GDM1 (cell line): ENCODE measurements around the gene TCEA2.
A peak's percentile ranks its signal among the peaks of the same experiment; 100 is the strongest.
"Not testable (repeated sequence)": the region's sequence is repeated elsewhere in the genome, so short reads cannot be mapped to it uniquely, and the experiment has no call there.

ENCODE experiments used
- DNase-seq: peaks from one replicate; lab custom pipeline; 2025; lab: John Stamatoyannopoulos, UW

Gene TCEA2

DNA sequence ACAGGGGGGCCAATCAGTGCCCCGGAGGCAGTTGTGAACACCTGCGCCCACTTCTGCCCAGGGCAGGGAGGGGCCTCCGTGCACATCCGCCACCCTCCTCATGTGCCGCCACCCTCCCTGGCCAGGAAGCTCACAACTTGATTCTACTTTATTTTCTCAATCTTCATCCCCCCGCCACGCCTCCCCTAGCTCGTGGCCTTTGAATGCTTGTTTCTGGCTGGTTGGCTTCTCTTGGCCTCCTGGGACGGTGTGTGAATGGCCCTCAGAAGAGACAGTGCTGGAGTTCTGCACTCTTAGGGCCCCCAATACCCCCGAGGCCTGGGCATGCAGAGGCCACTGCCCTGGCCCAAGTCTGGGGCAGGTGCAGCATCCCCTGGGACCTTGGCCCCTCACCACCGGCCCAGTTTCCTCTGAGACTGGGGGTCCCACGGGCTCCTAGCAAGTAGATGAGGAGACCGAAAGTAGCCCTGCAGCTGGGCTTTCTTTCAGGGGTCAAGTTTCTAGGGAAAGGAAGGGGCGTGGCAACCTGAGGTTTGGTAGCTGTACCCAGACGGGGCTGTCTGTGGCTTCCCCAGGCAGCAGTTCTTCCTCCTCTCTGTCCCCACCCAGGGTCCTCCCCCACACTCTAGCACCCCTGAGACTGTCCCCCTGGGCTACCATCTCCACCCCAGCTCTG lies 15.0 kb downstream of the TCEA2 start:
- DNase-seq, result peak; percentile 75

DNA sequence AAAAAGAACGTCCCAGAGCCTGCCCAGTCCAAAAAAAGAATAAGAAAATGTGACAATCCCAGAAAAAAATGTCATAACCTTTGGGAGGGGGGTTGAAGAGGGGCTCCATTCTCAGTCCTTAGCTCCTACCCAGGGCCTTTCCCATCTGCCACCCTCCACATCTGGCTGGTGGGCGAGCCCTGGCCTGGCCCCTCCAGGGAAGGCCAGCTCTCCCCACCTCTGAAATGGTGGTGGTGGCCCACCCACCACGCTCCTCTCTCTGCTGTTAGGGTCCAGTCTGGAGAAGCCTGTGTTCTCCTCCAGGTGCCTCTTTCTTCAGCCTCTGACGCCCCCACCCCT lies 15.9 kb downstream of the TCEA2 start:
- DNase-seq, result no peak

DNA sequence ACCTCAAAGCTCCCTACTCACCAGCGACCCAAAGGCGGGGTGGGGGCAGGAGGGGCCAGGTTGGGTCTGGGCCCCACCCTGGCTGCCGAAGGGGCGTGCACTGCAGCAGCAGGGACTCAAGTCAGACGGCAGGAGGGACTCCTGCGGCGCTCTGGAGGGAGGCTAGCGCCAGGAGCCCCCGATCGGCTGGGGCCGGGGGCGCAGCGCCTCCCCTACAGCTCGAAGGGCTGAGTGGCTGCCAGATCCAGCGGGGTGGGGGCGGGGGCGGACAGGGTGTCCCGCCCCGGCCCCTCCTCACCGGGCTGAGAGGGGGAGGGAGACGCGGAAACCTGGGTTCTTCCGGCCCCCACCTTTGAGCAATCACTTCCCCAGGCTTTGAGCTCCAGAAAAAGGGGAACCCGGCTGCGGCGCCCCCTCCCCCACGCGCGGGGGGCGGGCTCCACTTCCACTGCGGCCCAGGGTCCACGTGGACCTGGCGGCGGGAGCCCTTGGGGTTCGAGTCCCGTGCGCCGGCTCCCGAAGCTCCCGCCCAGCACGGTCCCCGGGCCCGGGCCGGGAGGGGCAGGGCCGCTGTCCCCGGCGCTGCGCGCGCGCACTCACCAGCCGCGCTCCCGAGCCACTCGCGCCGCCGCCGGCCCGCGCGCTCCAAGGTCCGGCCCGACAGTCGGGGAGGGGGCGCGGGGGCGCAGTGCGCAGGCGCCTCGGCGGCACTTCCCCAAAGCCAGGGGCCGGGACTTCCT lies 16.4 kb downstream of the TCEA2 start, which contains the start of gene RGS19:
RGS19 (minus strand) TSS at position 246 of the 740 bp plus-strand sequence. CDS start 2,632 bp downstream, outside the sequence.
- peak; percentile 95 for DNase-seq

DNA sequence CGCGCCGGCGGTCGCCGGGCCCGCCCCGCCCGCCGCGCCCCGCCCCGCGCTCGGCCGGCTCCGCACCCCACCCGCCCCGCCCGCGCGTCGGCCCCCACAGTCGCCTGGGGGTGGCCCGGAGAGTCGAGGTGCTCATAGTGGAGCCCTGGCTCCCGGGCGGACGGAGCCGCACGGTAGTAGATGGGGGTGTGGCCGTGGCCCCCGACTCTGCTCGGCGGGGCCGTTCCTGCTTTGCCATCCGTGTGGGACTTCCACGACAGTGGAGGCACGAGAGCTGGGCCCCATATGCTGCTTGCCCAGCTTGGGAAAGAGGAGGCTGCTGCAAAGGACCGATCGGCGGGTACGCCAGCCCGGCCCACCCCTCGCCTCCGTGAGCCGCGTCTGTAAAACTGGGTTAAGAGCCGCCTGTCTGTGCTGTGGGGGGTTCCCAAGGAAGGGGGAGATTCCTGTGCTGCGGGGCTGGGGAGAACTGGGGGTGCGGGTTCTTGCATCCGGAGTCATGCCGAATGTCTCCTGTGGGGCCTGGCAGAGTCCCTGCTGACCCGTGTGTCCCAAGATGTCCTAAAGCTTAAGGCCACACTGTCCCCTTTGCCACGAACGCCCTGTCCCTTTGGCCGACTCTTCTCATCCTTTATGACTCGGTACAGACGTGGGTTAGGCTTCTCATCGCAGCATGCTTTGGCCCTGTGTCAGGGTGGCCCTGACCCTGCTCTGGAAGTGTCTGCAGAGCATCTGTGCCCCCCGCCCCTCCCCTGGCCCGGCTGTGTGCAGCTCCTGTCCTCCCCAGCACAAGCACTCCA lies 17.2 kb downstream of the TCEA2 start, which contains the start of gene OPRL1:
OPRL1 (plus strand) TSS at position 70 of the 800 bp plus-strand sequence. CDS start 12,639 bp downstream, outside the sequence.
- DNase-seq, result no peak

DNA sequence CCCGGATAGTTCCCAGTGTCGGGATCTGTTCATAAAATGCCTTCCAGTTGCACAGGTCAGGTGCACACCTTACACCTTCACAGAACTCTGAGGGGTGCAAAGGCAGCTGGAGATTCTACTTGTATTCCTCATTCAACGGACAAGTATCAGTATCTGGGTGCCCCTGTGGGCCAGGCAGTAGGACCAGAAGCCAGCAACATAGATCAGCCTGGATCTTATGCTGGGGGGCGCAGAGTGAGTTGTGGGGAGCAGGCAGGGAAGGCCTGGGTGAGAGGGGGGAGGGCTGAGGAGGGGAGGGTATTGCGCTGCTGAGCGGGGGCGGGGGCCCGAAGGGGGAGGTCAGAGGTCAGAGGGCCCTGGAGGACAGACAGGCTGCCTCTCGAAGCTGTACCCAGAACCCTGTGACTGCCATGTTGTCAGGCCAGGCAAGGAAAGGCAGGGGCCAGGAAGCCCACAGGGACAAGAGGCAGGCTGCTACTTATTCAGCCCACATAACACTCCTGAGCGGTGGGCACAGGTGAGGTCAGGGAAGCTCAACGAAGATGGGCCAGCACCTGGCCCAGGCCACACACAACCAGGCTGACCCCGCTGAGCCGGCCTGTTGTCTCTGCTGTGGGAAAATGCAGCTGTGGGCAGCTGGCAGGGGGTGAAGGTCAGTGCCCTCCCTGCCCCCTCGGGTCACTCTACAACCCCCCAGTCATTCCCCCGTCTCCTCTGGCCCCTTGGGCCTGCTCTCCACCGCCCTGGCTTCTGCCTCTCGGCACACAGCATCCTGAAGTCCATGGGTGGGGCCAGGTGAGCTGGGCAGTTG lies 18.0 kb downstream of the TCEA2 start:
- DNase-seq, result no peak

DNA sequence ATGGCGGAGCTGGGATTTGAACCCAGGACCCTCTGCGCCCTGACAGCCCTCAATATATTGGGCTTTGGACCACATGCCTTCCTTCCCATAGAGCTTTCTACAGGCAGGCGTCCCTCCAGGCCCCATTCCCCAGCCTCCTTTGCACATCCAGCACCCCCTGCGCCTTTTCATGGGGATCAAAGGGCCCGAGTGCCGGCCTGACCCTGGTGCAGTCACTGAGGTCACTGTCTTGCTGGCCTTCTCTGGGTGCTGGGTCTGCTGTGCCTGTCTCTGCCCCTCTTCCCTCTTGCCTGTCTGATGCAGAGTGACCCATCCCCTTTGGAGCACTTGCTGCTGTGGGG lies 18.6 kb downstream of the TCEA2 start:
- no peak for DNase-seq

DNA sequence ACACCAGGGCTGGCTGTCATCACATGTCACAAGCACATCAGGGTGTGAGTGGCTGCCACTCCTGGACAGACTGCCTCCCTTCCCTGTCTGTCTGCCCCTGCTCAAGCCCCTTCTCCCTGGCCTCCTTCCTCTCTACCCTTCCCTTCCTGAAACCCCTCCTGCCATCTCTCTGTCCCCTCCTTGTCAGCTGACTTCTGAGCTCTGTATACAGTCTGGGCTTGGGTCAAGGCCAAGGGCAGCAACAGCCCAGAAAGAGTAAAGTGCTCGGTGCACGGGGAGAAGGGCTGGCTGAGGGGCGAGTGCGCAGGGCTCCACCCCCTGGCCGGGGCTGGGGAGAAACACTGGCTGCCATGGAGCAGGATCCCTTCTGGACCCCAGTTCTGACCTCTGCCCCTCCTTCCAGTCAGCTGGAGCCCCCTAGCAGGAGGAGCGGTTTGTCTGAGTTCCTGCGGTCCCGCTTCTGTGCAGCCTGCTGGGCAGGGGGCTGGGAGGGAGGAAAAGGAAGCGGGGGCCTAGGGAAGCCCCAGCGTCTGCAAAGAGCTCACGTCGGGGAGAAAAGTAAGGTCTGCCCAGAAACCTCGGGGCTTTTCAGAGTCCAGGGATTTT lies 19.2 kb downstream of the TCEA2 start:
- DNase-seq, result peak; percentile 55

DNA sequence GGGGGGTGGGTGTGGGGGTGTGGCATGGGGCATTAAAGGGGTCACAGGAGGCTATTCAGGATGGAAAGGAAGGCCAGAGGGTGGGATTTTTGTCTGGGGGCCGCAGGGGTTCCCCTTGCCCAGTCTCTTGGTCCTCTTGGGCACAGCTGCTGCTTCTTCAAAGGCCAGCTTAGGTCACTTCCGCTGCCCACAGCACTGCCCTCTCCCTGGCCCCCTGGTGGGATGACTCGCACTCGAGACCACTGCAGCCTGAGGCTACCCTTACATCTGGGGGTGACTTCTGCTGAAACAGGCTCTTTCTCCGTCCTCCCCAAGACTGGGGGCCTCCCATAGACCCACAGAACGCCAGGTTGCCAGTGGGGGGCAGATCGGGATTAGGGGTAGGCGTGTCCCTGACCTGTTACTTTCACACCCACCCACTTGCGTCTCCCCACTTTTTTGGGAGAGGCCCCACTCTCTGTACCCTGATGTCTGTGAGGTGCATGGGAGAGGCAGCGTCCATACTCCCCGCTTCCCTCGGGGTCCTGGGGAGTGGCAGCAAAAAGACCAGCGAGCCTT lies 19.9 kb downstream of the TCEA2 start:
- DNase-seq, result no peak

DNA sequence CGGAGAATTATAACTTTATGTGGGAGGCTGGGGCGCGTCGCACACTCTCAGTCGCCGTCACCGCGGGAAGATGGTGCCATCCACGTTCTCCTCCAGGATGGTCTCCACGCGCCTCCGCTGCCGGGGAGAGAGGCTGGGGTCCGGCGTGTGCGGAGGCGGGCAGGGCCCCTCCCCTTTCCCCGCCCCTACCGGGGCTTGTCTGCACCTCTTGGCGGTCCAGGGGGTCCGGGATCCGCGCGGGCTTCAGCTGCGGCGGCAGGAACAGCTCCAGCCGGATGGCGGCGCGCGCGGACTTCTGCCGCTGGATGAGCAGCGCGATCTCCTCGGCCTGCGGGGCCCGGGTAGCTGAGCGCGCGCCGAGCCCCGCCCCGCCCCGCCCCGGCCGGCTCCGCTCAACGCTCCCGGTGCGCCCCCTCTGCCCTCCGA lies 20.4 kb downstream of the TCEA2 start:
- peak; percentile 88 for DNase-seq

DNA sequence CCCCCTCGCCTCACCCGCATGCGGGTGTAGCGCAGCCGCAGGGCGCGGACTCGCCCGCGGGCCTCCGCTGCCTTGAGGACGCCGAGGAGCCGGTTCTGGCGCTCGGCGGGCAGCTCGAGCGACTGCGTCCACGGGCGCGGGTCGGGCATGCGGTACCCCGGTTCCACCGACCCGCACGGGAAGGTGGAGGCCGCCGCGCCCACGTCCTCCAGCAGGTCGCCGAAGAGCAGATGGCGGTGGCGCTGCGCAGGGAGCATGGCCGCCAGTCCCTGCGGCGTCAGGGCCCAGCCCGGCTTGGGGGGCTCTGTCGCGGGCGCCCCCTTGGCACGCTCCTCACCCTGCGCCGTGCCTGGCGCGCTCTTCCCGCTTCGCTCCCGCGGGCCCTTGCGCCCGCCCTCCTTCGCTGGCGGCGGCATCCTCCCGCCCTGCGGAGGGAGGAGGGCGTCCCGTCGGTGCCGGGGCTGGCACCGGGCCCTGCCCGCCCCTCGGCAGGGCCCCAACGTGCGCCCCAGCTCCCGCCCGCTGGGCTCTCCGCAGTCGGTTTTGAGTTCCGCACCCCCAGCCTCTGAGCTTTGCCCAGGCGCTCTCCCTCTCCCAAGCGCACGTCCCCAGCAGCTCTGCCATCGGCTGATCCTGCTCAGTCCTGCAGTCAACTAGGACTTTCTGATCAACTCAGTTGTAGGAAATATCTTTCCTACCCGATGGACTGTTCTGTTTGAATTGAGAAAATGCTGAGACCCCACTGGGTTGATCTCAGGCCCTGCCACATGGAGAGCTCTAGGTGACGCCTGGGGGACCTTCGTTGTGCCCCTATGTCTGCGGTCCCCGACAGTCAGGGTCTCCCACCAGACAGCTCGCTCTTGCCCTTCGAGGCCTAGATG lies 21.0 kb downstream of the TCEA2 start, which contains the start of gene LKAAEAR1:
LKAAEAR1 (minus strand) TSS at position 595 of the 881 bp plus-strand sequence; CDS start at position 416, 179 bp downstream.
- no peak for DNase-seq

DNA sequence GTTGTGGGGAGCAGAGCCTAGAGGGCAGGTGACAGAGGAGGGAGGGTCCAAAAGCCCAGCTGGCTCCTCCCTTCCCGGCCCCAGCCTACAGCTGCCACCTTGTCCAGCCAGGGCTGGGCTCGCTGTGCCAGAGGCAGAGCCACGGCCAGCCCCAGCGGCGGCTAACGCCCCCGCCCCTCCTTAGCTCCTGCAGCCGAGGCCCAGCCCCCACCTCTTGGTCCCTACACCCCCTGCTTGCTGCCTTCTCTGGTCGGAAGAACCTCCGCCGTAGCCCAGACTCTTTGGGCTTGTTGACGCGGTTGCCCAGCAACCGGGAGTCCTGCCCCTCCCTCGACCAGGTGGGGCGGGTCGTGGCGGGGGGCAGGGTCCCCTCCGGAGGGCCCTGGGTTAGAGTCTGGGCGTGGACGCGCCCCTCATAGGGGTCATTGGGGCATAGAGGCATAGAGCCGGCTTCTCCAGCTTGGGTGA lies 21.7 kb downstream of the TCEA2 start:
- DNase-seq, result no peak

DNA sequence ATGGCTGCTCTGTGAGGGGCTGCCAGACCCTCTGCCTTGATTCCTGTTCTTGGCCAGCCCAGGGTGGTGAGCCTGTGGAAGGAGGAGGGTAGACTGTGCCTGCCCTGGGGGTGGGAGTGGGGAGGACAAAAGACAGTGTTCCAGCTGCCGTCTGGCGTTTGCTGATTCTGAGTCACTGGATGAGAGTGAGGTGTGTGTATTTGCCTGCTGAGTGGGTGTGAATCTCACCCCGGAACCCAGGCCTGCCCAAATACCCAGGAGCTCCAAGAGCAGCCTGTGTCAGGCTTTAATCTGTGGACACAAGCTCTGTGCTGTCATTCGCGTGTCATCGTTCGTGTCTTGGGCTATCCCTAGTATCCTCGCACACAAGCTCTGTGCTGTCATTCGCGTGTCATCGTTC lies 23.8 kb downstream of the TCEA2 start:
- no peak for DNase-seq

DNA sequence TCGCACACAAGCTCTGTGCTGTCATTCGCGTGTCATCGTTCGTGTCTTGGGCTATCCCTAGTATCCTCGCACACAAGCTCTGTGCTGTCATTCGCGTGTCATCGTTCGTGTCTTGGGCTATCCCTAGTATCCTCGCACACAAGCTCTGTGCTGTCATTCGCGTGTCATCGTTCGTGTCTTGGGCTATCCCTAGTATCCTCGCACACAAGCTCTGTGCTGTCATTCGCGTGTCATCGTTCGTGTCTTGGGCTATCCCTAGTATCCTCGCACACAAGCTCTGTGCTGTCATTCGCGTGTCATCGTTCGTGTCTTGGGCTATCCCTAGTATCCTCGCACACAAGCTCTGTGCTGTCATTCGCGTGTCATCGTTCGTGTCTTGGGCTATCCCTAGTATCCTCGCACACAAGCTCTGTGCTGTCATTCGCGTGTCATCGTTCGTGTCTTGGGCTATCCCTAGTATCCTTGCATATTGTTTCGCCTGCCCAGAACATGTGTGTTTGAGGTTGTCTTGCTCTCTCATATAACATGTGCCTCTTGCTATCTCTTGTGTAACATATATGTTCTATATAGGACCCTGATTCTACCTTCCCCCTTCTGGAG lies 24.3 kb downstream of the TCEA2 start:
- not testable (repeated sequence) for DNase-seq

DNA sequence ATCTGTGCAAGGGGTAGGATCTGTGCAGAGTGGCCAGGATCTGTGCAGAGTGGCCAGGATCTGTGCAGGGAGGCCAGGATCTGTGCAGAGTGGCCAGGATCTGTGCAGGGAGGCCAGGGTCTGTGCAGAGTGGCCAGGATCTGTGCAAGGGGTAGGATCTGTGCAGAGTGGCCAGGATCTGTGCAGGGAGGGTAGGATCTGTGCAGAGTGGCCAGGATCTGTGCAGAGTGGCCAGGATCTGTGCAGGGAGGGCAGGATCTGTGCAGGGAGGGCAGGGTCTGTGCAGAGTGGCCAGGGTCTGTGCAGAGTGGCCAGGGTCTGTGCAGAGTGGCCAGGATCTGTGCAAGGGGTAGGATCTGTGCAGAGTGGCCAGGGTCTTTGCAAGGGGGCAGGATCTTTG lies 25.6 kb downstream of the TCEA2 start:
- not testable (repeated sequence) for DNase-seq

DNA sequence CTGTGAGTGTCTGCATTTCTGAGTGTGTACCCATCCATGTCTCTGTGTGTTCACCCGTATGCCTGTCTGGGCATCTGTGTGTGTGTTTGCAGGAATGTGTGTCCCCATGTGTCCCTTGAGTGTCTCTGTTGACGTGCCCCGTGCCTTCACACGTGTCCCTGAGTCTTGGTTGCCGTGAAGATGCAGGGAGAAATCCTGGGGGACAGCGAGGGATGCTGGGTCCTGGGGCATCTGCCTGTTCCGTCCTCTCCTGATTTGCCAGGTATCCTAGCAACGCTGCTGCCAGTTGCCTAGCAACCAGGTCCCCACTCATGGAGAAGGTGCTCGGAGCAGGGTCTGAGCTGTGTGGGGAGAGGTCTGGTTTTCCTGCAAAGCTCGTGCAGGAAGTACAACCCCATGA lies 27.2 kb downstream of the TCEA2 start:
- no peak for DNase-seq

DNA sequence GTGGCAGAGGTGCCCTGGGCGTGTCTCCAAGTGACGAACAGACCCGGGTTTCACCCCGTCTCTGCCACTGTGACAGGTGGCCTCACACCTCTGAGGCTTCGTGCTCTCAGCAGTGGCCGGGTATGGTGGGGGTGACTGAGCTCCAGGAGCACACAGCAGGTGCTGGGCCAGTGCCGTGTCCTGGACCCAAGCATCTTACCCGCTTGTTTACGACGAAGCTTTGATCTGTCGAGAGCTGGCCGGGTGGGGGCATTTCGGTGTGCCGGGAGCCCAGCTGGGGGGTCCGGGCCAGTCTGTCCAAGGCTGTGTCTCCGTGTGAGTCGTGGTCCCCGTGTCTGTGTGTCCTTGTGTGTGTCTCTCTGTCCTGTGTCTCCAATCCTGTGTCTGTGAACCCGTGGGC lies 28.3 kb downstream of the TCEA2 start:
- no peak for DNase-seq

DNA sequence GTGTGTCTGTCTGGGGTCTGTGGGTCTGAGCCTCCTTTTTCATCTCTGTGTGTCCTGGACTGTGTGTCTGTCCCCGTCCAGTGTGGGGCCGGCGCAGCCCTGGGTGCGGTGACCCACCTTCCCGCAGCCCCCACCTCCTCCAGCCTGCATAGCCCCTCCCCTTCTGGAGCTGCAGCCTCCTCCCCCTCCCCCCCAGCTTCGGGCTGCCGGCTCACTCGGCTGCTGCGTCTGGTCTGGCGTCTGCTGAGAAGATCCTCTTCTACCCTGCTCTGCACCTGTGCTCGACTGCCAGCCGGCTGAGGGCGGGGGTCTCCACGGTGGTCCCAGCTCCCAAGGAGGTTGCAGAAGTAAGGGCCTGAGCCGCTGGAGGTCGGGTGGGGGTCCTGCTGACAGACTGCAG lies 28.8 kb downstream of the TCEA2 start:
- DNase-seq, result no peak

DNA sequence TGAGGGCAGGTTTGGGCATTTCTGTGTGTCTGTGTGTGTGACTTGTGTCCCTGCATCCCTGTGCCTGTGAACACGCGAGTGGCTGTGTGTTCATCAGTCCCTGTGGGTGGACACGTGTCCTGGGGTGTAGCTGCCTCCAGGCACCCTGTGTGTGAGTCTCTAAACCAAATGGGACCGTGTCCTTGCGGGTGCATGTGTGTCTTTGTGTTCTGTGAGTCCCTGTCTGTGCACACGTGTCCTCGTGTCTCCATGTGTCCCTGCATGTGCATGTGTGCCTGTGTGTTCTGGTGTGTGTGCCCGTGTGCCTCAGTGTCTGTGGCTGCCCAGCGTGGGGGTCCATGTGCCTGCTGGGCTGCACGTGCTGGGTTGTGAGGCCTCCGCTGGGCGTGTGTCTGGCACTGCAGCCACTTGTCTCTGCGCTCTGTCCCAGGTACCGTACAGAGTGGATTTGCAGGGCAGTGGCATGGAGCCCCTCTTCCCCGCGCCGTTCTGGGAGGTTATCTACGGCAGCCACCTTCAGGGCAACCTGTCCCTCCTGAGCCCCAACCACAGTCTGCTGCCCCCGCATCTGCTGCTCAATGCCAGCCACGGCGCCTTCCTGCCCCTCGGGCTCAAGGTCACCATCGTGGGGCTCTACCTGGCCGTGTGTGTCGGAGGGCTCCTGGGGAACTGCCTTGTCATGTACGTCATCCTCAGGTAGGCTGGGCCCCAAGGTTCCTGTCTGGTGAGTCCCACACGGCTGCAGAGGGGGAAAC lies 29.4 kb downstream of the TCEA2 start:
- no peak for DNase-seq

DNA sequence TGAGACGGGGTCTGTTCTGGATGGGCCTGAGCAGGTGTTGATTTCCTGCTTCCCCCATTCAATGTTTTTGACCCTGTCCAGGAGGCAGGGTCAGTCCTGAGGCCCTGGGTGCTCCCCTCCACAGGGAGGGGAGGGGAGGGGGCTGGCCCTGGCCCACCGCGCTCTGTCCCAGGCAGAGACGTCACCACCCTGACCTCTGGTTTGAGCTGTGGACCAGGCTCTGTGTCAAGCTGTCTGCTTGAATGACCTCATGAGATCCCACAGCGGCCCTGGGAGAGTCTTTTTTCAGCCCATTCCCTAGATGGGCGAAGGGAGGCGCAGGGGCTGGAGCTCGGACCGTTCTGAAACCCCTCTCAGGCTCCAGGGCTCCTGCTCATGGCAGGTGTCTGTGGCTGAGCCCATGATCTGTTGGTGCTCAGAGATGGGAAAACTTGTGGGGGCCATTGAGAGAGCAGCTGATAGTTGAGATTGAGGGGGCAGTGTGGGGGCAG lies 30.1 kb downstream of the TCEA2 start:
- no peak for DNase-seq
